Mesenchymal stem cell (in vitro differentiated cells and primary cell): ENCODE results near the gene PFN3.
"Not testable (repeated sequence)": the region's sequence is repeated elsewhere in the genome, so short reads cannot be mapped to it uniquely, and the experiment has no call there.

ENCODE experiments used
- DNase-seq: peaks from one replicate; pipeline ENCODE4 v3.0.0-alpha.2; 2013
- H2AFZ ChIP-seq: one replicate; pipeline ENCODE4 v1.6.1; 2013; ENCODE audit warnings: low read depth, mild to moderate bottlenecking, control low read depth, inconsistent platforms, low read length, moderate library complexity
- H2AK5ac ChIP-seq: 2 replicates; pipeline ENCODE4 v1.6.1; 2013; ENCODE audit warnings: low read length, moderate library complexity, mild to moderate bottlenecking, inconsistent platforms; ENCODE audit not compliant: severe bottlenecking
- H2BK120ac ChIP-seq: one replicate; pipeline ENCODE4 v1.6.1; 2013; ENCODE audit warnings: low read depth, mild to moderate bottlenecking, inconsistent platforms, low read length, moderate library complexity
- H2BK12ac ChIP-seq, 2 experiments: one replicate each; pipeline ENCODE4 v1.6.1; 2013; ENCODE audit warnings: inconsistent platforms in 2 of 2, low read length in 2 of 2, mild to moderate bottlenecking in 2 of 2, moderate library complexity in 2 of 2, control low read depth in 1 of 2
- H2BK15ac ChIP-seq: one replicate; pipeline ENCODE4 v1.6.1; 2013; ENCODE audit warnings: mild to moderate bottlenecking, low read depth, inconsistent platforms; ENCODE audit not compliant: poor library complexity, severe bottlenecking
- H2BK5ac ChIP-seq: 2 replicates; pipeline ENCODE4 v1.6.1; 2013; ENCODE audit warnings: low read depth, mild to moderate bottlenecking, low read length, control low read depth, inconsistent platforms; ENCODE audit not compliant: poor library complexity, severe bottlenecking
- H3K14ac ChIP-seq, 2 experiments: one replicate each; pipeline ENCODE4 v1.6.1; 2013; ENCODE audit warnings: inconsistent platforms in 2 of 2, low read length in 2 of 2, control low read depth in 1 of 2, mild to moderate bottlenecking in 1 of 2, moderate library complexity in 1 of 2
- H3K18ac ChIP-seq, 2 experiments: one replicate each; pipeline ENCODE4 v1.6.1; 2013; ENCODE audit warnings: inconsistent platforms in 2 of 2, low read length in 2 of 2, control low read depth in 1 of 2, low read depth in 1 of 2, mild to moderate bottlenecking in 1 of 2
- H3K23ac ChIP-seq, 2 experiments: one replicate each; pipeline ENCODE4 v1.6.1; 2013; ENCODE audit warnings: inconsistent platforms in 2 of 2, low read length in 2 of 2, mild to moderate bottlenecking in 2 of 2, moderate library complexity in 2 of 2, control low read depth in 1 of 2
- H3K27ac ChIP-seq: 2 replicates; pipeline ENCODE4 v1.5.1; 2013; ENCODE audit warnings: mild to moderate bottlenecking, moderate library complexity, low read length, control low read depth, inconsistent platforms; ENCODE audit not compliant: poor library complexity, severe bottlenecking
- H3K27me3 ChIP-seq, 2 experiments: 2 replicates each; pipeline versions ENCODE4 v1.6.1 to v1.7.0; 2013; ENCODE audit warnings: low read length in 2 of 2, mild to moderate bottlenecking in 2 of 2, moderate library complexity in 2 of 2, control low read depth in 1 of 2, inconsistent platforms in 1 of 2; ENCODE audit not compliant: control insufficient read depth in 1 of 2, insufficient read depth in 1 of 2
- H3K36me3 ChIP-seq, 2 experiments: 2 replicates each; pipeline versions ENCODE4 v1.6.1 to v1.7.0; 2013; ENCODE audit warnings: low read length in 2 of 2, control low read depth in 1 of 2, inconsistent platforms in 1 of 2, low read depth in 1 of 2, mild to moderate bottlenecking in 1 of 2; ENCODE audit not compliant: insufficient read depth in 2 of 2, control insufficient read depth in 1 of 2
- H3K4ac ChIP-seq, 2 experiments: one replicate each; pipeline ENCODE4 v1.6.1; 2013; ENCODE audit warnings: inconsistent platforms in 2 of 2, low read length in 2 of 2, mild to moderate bottlenecking in 2 of 2, moderate library complexity in 2 of 2, control low read depth in 1 of 2, low read depth in 1 of 2
- H3K4me1 ChIP-seq: 2 replicates; pipeline ENCODE4 v1.6.1; 2013; ENCODE audit warnings: low read depth, low read length, control low read depth; ENCODE audit not compliant: control insufficient read depth, insufficient read depth
- H3K4me2 ChIP-seq: 2 replicates; pipeline ENCODE4 v1.6.1; 2013; ENCODE audit warnings: low read length, mild to moderate bottlenecking, inconsistent platforms; ENCODE audit not compliant: poor library complexity, severe bottlenecking
- H3K4me3 ChIP-seq, 2 experiments: 2 replicates each; pipeline versions ENCODE4 v1.5.1 to v1.7.0; 2013; ENCODE audit warnings: low read length in 2 of 2, mild to moderate bottlenecking in 2 of 2, control low read depth in 1 of 2, low read depth in 1 of 2; ENCODE audit not compliant: insufficient read depth in 1 of 2
- H3K79me1 ChIP-seq: replicated peaks from 2 replicates; pipeline ENCODE4 v1.6.1; 2013; ENCODE audit warnings: mild to moderate bottlenecking, control low read depth, low read length, inconsistent platforms; ENCODE audit not compliant: poor library complexity, severe bottlenecking
- H3K9ac ChIP-seq: 2 replicates; pipeline ENCODE4 v1.7.0; 2013; ENCODE audit warnings: mild to moderate bottlenecking, low read length, moderate library complexity
- H3K9me3 ChIP-seq: 2 replicates; pipeline ENCODE4 v1.7.0; 2013; ENCODE audit warnings: mild to moderate bottlenecking, low read length; ENCODE audit not compliant: control insufficient read depth
- H4K8ac ChIP-seq: one replicate; pipeline ENCODE4 v1.6.1; 2013; ENCODE audit warnings: inconsistent platforms, mild to moderate bottlenecking, low read length, moderate library complexity
- H4K91ac ChIP-seq: one replicate; pipeline ENCODE4 v1.6.1; 2013; ENCODE audit warnings: mild to moderate bottlenecking, low read length, inconsistent platforms
- WGBS: methylation state at CpG from one replicate; pipeline ENCODE4 v1.1.7; 2013; ENCODE audit warnings: mixed read lengths; 5-methylcytosine and 5-hydroxymethylcytosine counted together

PFN3 gene

GRCh38 chr5:177420472-177420871 lies 20.0 kb upstream of the PFN3 start:
- H3K4me3 ChIP-seq, H3K4me2 ChIP-seq, H3K14ac ChIP-seq: not testable (repeated sequence)

GRCh38 chr5:177419046-177419445 lies 18.6 kb upstream of the PFN3 start:
- H2BK15ac ChIP-seq: no peak overlapping the region
- H2AK5ac ChIP-seq: no peak overlapping the region
- no peak overlapping the region for H3K4me2 ChIP-seq
- 91% methylated on average over 3 of the region's 3 CpGs for WGBS
- DNase-seq: peak; percentile 79
- H2BK12ac ChIP-seq: peak overlapping the region in 1 of 2 experiments; percentile 47
- H3K23ac ChIP-seq: no peak overlapping the region
- no peak overlapping the region for H3K4ac ChIP-seq
- peak overlapping the region in 1 of 2 experiments; percentile 16 for H3K4me3 ChIP-seq
- H3K4me1 ChIP-seq: peaks cover 2% of the 10 kb centered on the region
- no peak overlapping the region for H2AFZ ChIP-seq
- H3K27me3 ChIP-seq: peaks cover 0 to 6% of the 10 kb centered on the region in 2 experiments
- H3K14ac ChIP-seq: no peak overlapping the region
- H4K8ac ChIP-seq: no peak overlapping the region
- H3K18ac ChIP-seq: no peak overlapping the region
- no peak overlapping the region for H2BK120ac ChIP-seq
- no peak overlapping the region for H3K27ac ChIP-seq
- no peak overlapping the region for H4K91ac ChIP-seq
- no peaks in the 10 kb centered on the region for H3K9me3 ChIP-seq
- no peaks in the 10 kb centered on the region for H3K79me1 ChIP-seq
- no peaks in the 10 kb centered on the region for H3K36me3 ChIP-seq
- H3K9ac ChIP-seq: no peak overlapping the region
- no peak overlapping the region for H2BK5ac ChIP-seq

More at GRCh38 chr5:177420472-177420871, 20.0 kb upstream of the PFN3 start:
- H3K18ac ChIP-seq, H4K8ac ChIP-seq, H3K9ac ChIP-seq, H3K27me3 ChIP-seq, H2BK12ac ChIP-seq, H3K4me1 ChIP-seq, H3K23ac ChIP-seq, H2AK5ac ChIP-seq, H3K79me1 ChIP-seq, H3K27ac ChIP-seq, H2AFZ ChIP-seq, H2BK120ac ChIP-seq, H2BK15ac ChIP-seq, DNase-seq, H3K4ac ChIP-seq, H3K36me3 ChIP-seq, H2BK5ac ChIP-seq, H4K91ac ChIP-seq, H3K9me3 ChIP-seq: not testable (repeated sequence)
- WGBS: 86% methylated on average over 7 of the region's 7 CpGs

DNA sequence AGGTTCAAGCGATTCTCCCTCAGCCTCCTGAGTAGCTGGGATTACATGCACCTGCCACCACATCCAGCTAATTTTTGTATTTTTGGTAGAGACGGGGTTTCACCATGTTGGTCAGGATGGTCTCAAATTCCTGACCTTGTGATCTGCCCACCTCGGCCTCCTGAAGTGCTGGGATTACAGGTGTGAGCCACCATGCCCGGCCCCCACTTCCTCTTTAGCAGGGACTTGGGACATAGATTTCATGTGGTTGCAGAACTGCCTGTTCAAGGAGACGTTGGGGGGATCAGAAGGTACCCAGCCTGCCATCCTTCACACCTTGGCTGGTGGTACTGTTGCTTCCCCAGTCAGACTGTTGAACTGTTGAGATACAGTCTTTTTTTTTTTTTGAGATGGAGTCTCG lies 16.6 kb upstream of the PFN3 start:
- H3K4me3 ChIP-seq, H2BK12ac ChIP-seq, H3K14ac ChIP-seq, H2BK15ac ChIP-seq, H3K9ac ChIP-seq, H3K18ac ChIP-seq, H4K8ac ChIP-seq, H3K27ac ChIP-seq, H2AK5ac ChIP-seq, H4K91ac ChIP-seq, H3K9me3 ChIP-seq, H3K36me3 ChIP-seq, H3K4ac ChIP-seq, H2BK5ac ChIP-seq, H3K23ac ChIP-seq, H3K4me2 ChIP-seq, H2AFZ ChIP-seq, H2BK120ac ChIP-seq, DNase-seq, H3K79me1 ChIP-seq, H3K4me1 ChIP-seq: not testable (repeated sequence)
- H3K27me3 ChIP-seq: peaks cover 0 to 18% of the 10 kb centered on the region in 2 experiments
- WGBS: 94% methylated on average over 6 of the region's 6 CpGs

- Histone ChIP-seq H3K9ac (no peak overlapping the region), H3K23ac (no peak overlapping the region), H3K79me1 (no peaks in the 10 kb centered on the region), H3K27ac (no peak overlapping the region), H4K8ac (no peak overlapping the region), H2BK12ac (no peak overlapping the region), H4K91ac (no peak overlapping the region), H3K14ac (no peak overlapping the region), H2BK120ac (no peak overlapping the region), H3K9me3 (no peaks in the 10 kb centered on the region), H3K18ac (no peak overlapping the region), H3K4ac (no peak overlapping the region), H2BK5ac (no peak overlapping the region), H2BK15ac (no peak overlapping the region), H3K4me2 (no peak overlapping the region), H3K36me3 (no peaks in the 10 kb centered on the region), H3K4me3 (no peak overlapping the region), H2AK5ac (no peak overlapping the region), H3K4me1 (no peaks in the 10 kb centered on the region), H2AFZ (no peak overlapping the region), H3K27me3 (peaks cover 0 to 25% of the 10 kb centered on the region in 2 experiments)
- no peak for DNase-seq
- 100% methylated on average over 1 of the region's 3 CpGs for WGBS
These were observed 14.0 kb upstream of the PFN3 start for GRCh38 chr5:177414481-177414880.
